NCI-H345 treated with DMSO at 0.1 percent for 48 hours (cell line): ENCODE results near the gene LSAMP.

Source experiments
- DNase-seq: peaks from one replicate; lab custom pipeline; 2025; ENCODE audit not compliant: unreplicated experiment; lab: John Stamatoyannopoulos, UW

LSAMP gene

GRCh38 chr3:116300226-116300625 lies 145.1 kb downstream of the LSAMP start:
- DNase-seq: no peak

DNA sequence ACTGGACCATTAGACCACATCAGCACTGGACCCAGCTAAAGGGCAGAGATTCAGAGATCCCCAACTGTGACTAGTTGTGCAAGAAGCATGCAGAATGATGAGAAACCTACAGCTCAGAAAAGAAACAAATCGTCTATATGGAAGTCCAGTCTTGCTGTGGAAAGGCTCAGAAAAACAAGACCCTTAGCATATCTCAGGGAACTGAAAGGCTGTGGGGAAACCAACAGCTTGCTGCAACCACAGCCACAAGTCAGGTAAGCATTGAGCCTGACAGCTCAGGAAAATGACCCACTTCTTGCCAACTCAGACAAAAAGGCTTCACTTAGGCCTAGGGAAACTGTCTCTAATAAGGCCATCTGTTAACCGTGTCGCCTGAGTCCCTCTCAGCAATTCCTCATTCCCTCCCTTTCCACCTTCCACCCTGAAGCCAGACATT lies 145.6 kb downstream of the LSAMP start:
- no peak for DNase-seq

- DNase-seq: no peak
These were observed 147.1 kb downstream of the LSAMP start for GRCh38 chr3:116298151-116298550.

GRCh38 chr3:116291141-116291540 lies 154.1 kb downstream of the LSAMP start:
- DNase-seq: no peak

- no peak for DNase-seq
These were observed 156.8 kb downstream of the LSAMP start for GRCh38 chr3:116288485-116288884.

DNA sequence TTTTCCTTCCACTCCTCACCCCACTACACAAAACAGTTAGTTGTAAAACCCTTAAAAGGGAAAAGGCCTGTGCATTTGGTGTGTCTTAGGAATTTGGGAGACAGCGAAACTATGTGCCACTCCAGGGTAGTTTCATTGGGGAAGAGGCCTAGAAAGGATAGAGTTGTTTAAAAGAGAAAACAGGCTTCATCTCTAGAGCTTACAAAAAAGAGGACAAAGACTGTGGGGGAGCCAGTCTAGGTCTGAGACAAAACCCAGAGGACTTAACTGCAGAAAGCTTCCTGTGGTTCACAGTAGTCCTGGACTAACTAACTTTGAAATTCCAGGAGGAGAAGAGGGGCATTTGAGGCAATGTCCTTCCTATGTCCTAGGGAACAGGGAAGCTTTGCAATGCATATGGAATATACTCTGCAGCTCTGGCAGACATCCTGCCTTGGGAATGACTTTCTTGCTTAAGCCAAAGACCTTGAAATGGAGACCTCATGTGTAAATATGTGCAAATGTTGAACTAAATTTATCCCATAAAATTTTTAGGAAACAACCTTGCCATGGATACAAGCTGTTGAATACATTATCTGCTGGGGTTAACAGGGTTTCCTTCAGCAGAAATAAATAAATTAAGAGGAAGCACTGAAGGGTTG lies 159.4 kb downstream of the LSAMP start:
- no peak for DNase-seq

DNA sequence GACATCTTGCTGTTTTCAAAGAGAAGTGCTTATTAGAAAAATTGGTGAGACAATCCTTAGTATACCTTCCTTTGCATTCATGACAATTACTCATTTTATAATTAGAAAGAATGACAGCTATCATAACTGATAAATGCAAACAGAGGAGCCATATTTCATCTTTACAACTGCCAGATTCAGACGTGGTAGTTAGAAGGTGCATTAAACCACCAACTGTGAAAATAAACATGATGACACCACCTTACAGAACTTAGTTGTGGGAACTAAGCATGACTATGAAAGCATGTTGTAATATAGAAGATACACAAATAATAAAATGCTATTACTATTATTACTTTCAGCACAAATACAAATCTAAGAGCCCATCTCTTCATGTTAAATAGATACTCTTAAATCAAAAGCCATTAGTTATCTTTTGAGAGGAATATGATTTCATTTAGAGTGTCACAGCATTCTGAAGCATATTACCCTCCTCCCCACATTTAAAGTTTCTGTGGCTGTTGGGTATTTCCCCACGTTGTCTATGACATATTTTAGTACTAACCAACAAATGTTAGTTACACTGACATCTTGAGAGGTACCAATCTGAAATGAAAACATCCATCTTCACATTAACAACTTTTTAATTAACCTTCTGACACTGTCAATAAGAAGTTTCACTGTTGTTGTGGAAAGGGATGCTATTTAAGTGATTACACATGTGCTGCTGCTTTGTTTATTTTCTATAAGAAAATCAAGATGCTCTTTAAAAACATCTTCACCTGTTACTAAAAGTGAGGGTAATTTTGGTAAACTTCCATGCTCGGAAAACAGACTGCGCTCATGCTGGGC lies 163.8 kb downstream of the LSAMP start:
- no peak for DNase-seq

GRCh38 chr3:116280130-116280740 lies 165.1 kb downstream of the LSAMP start:
- no peak for DNase-seq

GRCh38 chr3:116276675-116277074 lies 168.6 kb downstream of the LSAMP start:
- DNase-seq: no peak

DNA sequence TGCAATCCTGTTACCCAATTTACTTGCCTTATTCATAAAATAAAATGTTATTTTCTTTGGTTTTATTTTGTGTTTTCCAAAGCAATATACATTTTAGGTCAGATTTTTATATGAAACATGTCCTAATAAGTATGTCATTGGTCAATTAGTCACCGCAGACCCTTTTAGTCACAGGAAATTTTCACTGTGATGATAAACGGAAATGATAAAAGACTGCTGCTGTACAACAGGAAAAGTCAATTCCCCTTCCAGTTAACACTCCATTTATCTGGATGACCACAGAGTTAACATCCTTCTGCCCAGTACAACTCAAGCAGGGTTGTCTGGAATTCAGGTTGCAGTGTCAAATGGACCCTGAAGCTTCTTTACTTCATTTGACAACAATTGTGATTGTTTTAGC lies 175.2 kb downstream of the LSAMP start:
- DNase-seq: no peak

GRCh38 chr3:116267116-116267515 lies 178.2 kb downstream of the LSAMP start:
- no peak for DNase-seq

- DNase-seq: no peak
These were observed 179.2 kb downstream of the LSAMP start for GRCh38 chr3:116265976-116266584.

- no peak for DNase-seq
These were observed 180.0 kb downstream of the LSAMP start for GRCh38 chr3:116265320-116265695.

DNA sequence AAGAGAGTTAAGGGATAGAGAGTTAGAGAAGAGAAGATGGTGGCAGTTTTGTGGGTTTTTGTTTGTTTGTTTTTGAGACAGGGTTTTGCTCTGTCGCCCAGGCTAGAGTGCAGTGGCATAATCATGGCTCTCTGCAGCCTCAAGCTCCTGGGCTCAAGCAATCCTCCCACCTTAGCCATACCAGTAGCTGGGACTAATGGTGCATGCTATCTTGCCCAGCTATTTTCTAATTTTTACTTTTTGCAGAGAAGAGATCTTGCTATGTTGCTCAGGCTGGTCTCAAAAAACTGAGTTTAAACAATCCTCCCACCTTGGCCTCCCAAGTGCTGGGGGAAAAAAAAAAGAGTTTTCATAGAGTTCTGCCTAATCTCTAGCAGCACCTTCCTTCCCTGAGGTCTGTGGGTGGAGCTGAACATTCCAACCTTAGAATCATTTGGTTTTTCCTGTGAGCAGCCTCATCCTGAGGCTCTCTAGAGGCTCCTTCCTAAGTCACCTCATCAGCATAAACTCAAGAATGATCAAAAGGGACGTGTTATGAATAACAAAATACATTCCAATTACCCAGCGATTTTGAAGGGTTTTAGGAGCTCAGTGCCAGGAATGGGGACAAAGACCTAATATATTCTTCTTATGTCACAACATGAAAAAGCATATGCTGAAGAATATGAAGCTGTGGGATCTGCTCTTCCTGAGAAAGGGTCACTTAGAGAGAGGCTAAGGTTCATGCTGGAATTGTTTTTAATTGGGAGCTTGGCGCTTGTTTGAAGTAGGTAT lies 180.6 kb downstream of the LSAMP start:
- DNase-seq: no peak

- no peak for DNase-seq
These were observed 181.3 kb downstream of the LSAMP start for GRCh38 chr3:116263842-116264545.

DNA sequence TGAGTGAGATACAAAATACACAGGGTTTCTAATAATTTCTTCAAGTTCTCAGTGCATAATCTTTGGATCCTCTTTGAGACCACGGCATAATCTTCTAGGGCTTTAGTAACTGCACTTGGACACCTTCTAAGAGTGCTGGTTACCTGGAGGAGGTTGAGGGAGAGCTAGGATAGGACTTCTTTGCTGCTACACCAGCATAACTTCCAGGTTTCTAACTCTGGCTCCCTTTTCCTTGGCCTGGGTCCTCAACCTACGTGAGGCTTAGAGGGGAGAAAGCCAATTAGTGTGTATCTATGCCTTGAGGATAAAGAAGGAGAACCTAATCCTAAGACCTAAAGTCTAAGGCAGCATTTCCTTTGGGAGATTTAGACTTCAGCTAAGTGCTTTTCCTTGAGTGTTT lies 184.8 kb downstream of the LSAMP start:
- no peak for DNase-seq

- no peak for DNase-seq
These were observed 185.3 kb downstream of the LSAMP start for GRCh38 chr3:116259984-116260383.

GRCh38 chr3:116256843-116257485 lies 188.3 kb downstream of the LSAMP start:
- no peak for DNase-seq

DNA sequence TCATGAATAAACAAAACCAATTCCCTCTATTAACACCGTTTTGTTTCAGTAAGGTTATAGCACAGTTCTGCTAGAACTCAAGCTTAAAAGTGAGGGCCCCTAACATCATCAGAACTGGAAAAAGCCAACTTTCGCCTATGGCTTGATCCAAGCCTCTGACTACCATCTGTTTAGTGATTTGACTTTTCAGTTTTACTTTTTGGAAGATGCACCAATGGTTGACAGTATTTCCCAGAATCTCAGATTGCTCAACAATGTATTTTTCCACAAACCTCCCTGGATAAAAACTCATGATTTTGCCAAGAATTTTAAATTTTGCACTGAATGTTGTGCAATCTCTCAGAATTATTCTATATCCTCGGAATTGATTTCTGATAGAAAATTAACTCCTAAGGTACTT lies 190.7 kb downstream of the LSAMP start:
- DNase-seq: no peak

DNA sequence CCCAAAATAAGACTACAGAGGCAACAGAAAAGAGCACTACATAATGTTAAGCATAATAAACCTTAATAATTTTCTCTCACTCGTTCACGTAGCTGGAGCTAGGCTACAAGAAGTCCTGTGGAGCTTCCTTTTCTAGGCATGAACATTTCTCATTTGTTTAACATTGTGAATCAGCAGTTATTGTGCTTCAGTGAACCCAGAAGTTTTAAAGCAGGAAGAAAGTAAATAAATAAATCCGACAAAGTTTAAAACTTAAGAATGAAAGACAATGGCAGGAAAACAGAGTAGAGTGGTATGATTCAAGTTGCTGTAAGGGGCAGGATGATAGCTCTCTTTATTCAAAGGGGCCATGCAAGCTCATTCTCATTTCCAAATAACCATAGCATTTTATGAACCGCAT lies 191.8 kb downstream of the LSAMP start:
- no peak for DNase-seq
